Fibroblast of the aortic adventitia (primary cell): ENCODE measurements around the gene OPA3. TPM values are rescaled to one million over a fixed set of nuclear protein-coding genes. Genes with fewer than 3 reads are reported as not detected.
A peak's percentile ranks its signal among the peaks of the same experiment; 100 is the strongest.

Source experiments
- DNase-seq: peaks from one replicate; pipeline ENCODE4 v3.0.0-alpha.2; 2010; ENCODE audit warnings: low read depth
- H3K4me3 ChIP-seq: 2 replicates; pipeline ENCODE4 v1.5.1; 2011; ENCODE audit warnings: low read depth, mild to moderate bottlenecking, control low read depth, low read length, moderate library complexity
- total RNA-seq: library from RNA; depleted of rRNA; stranded (reverse); fragments of >200 nt; gene quantifications from 2 replicates; pipeline ENCODE4 v1.2.3, GENCODE V29; 2012; ENCODE audit warnings: low replicate concordance
- TF ChIP-seq, protein P1 (sequence below): IDR thresholded peaks from 2 replicates; pipeline ENCODE4 v1.5.1; 2011; ENCODE audit warnings: mild to moderate bottlenecking, low read length, control low read depth, inconsistent platforms; ENCODE audit not compliant: insufficient read depth

OPA3 gene
- total RNA-seq, 1 donor, result 8.8 TPM

DNA sequence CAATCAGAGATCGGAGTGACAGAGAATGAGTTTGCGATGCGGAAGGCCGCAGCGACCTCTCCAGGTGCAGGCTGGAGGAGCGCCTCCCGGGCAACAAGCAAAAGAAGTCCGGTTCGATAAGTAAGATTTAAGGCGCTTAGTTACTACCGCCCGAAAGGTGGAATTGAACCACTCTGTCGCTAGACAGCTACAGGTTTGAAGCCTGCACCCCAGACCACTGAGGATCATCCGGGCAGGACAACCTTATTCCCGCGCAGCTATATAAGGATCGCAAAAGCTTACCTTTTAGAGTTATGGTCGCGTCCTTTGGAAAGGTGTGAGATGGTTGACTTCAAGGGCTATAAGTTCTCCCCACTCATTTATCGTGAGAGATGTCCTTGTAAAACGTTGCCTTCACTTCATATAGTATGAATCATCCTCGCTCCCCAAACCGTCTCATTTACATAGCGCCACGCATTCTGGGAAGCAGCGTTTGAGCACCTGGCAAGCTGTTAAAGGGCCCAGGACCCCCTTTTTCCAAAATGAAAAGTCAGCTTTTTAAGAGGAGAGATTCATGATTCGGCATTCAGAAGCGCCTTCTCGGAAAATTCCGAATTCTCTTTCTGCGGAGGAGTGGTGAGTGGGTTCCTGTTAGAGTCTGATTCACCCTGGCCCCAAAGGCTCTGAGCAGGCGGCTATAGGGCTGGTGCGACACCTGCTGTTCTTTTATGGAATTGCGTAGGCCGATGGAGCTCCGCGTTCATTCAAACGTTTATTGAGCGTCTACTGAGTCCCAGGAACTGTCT, 106.0 kb downstream of the OPA3 start:
- H3K4me3 ChIP-seq, result peak overlapping the region; percentile 75
- TF ChIP-seq, protein P1, sequence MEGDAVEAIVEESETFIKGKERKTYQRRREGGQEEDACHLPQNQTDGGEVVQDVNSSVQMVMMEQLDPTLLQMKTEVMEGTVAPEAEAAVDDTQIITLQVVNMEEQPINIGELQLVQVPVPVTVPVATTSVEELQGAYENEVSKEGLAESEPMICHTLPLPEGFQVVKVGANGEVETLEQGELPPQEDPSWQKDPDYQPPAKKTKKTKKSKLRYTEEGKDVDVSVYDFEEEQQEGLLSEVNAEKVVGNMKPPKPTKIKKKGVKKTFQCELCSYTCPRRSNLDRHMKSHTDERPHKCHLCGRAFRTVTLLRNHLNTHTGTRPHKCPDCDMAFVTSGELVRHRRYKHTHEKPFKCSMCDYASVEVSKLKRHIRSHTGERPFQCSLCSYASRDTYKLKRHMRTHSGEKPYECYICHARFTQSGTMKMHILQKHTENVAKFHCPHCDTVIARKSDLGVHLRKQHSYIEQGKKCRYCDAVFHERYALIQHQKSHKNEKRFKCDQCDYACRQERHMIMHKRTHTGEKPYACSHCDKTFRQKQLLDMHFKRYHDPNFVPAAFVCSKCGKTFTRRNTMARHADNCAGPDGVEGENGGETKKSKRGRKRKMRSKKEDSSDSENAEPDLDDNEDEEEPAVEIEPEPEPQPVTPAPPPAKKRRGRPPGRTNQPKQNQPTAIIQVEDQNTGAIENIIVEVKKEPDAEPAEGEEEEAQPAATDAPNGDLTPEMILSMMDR, result peak; percentile 98
- peak; percentile 97 for DNase-seq

DNA sequence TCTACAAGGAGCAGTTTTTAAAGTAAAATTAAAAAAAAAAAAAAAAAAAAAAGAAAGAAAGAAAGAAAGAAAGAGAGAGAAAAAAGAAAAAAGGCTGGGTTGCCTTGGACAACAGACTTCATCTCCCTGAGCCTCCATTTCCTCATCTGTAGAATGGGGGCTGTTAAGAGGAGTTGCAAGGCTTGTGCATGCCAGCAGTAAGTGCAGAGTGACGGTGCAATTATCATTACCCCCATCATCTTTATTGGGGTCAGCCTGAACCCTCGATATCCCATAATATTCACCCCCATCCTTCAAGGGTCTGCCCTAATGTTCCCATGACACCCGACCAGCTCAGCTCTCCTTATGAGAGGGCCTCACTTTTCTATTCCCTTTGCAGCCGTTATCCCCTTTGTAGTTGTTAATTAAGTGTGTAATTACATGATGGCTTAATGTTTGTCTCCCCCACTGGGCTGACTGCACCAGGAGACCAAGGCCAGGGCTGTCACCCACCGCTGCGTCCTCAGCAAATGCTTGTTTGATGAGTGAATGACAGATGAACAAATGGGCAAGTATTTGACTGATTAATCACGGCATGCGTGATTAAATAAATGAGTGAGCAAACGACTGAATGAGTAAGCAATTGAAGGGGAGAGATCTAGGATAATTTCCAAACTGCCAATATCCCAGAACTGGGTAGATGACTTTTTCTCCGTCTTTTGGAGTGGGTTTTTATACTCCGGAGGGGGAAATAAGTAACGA, 106.7 kb downstream of the OPA3 start:
- TF ChIP-seq, protein P1, result no peak
- H3K4me3 ChIP-seq, result peak overlapping the region; percentile 75
- DNase-seq, result no peak

Other genes starting within 250 kb of the OPA3 start
- not detected in 2 replicates for gene KLC3, start 244.1 kb downstream of the OPA3 start, total RNA-seq
- gene ERCC2, start 214.2 kb downstream of the OPA3 start, total RNA-seq, result 22.3 and 34.8 TPM in 2 replicates
- gene PPP1R13L, start 179.7 kb downstream of the OPA3 start, total RNA-seq, result 1.3 and 2.8 TPM in 2 replicates
- 3.0 and 5.7 TPM in 2 replicates for gene POLR1G, start 178.2 kb downstream of the OPA3 start, total RNA-seq
- gene ERCC1, start 160.9 kb downstream of the OPA3 start, total RNA-seq, result 109 and 111 TPM in 2 replicates
- 0.33 and 0.81 TPM in 2 replicates for gene FOSB, start 116.8 kb downstream of the OPA3 start, total RNA-seq
- gene RTN2, start 87.8 kb downstream of the OPA3 start, total RNA-seq, result 5.7 and 26.8 TPM in 2 replicates
- gene PPM1N, start 86.4 kb downstream of the OPA3 start, total RNA-seq, result 0.99 and 2.4 TPM in 2 replicates
- gene VASP, start 77.3 kb downstream of the OPA3 start, total RNA-seq, result 31.6 and 33.3 TPM in 2 replicates
- 0.16 TPM in 1 of 2 replicates, not detected in the other for gene GPR4, start 17.4 kb upstream of the OPA3 start, total RNA-seq
- 9.9 and 23.4 TPM in 2 replicates for gene EML2, start 54.6 kb upstream of the OPA3 start, total RNA-seq
- 0.57 TPM in 1 of 2 replicates, not detected in the other for gene GIPR, start 83.4 kb upstream of the OPA3 start, total RNA-seq
- 303 and 325 TPM in 2 replicates for gene SNRPD2, start 107.2 kb upstream of the OPA3 start, total RNA-seq
- gene QPCTL, start 107.9 kb upstream of the OPA3 start, total RNA-seq, result 3.3 and 8.0 TPM in 2 replicates
- 6.6 and 6.8 TPM in 2 replicates for gene FBXO46, start 146.1 kb upstream of the OPA3 start, total RNA-seq
- not detected in 2 replicates for gene MEIOSIN, start 148.6 kb upstream of the OPA3 start, total RNA-seq
- 9.5 and 16.4 TPM in 2 replicates for gene SIX5, start 184.4 kb upstream of the OPA3 start, total RNA-seq
- 46.5 and 85.2 TPM in 2 replicates for gene DMPK, start 197.7 kb upstream of the OPA3 start, total RNA-seq
- 28.6 and 41.4 TPM in 2 replicates for gene DMWD, start 208.0 kb upstream of the OPA3 start, total RNA-seq
- 0.18 TPM in 1 of 2 replicates, not detected in the other for gene RSPH6A, start 230.5 kb upstream of the OPA3 start, total RNA-seq